SH-SY5Y (cell line): ENCODE results near the gene DPCD.

ENCODE experiments used
- GATA2 ChIP-seq: IDR thresholded peaks from 2 replicates; pipeline ENCODE4 v1.6.1; 2011; ENCODE audit warnings: mild to moderate bottlenecking, low read depth, low read length
- GATA3 ChIP-seq: IDR thresholded peaks from 2 replicates; pipeline ENCODE4 v1.6.1; 2011; ENCODE audit warnings: low read depth, mild to moderate bottlenecking, low read length, moderate library complexity

DNA sequence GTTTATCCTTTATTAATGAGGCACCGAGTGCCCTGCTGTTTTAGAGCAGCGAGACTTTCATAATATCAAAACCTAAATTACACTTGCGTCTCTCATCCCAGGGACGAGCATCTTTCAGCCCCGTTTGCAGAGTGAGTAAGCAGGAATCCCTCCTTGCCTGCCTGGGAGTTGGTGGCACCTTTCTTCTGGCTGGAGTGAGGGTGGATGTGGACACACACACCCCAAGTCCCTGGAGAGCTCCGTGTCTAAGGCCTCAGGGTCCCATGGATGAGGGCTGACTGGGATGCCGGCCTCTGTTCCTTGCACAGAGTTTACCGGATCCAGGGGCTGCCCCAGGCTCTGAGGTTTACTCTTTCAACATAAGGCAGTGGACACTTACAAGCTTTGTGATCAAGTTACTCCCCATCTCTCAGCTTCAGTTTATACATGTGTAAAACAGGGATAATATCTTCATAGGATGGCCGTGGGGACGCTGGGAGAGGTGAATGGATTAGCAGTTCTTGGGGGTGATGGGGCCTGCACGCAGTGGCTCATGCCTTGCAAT, 24.6 kb upstream of the DPCD start:
- TF ChIP-seq GATA3 (no peak), GATA2 (no peak)
